ENCODE results near the gene AP1B1.
"Not testable (repeated sequence)": the region's sequence is repeated elsewhere in the genome, so short reads cannot be mapped to it uniquely, and the experiment has no call there.

Gene AP1B1

DNA sequence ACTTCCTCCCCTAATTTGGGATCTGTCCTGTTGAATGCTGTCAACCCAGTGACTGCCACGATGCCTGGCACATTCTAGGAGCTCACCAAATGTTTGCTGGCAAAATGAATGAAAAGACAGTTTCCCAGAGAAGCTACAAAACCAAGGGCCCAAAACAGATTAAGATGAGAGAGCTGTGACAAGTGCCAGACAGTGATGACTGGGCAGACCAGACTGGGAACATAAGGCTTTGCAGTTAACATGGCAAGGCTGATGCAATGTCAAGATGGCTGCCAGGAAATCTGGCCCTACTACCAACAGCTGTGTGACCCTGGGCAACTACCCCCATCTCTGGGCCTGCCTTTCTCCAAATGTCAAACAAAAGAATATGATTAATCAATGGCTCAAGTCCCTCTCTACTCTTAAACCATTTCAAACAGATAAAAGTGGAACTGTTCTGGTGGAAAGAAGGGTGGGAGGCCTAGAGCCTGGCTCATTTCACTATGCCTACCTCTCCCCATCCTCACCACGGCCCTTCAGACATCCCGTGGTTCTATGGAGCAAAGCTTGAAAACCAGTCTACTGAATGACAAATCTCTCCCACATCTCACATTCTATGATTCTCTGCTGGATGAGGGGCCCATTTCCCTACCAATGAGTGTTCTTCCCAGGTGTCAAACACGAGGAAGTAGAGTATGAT lies 12.8 kb downstream of the AP1B1 start:
- peak overlapping the region; percentile 93; the same call in 1 of the 2 replicates for H3K27ac ChIP-seq
- TF ChIP-seq ZFX (IDR thresholded peaks at IDR 0.05), result no peak
- TF ChIP-seq, protein P1, sequence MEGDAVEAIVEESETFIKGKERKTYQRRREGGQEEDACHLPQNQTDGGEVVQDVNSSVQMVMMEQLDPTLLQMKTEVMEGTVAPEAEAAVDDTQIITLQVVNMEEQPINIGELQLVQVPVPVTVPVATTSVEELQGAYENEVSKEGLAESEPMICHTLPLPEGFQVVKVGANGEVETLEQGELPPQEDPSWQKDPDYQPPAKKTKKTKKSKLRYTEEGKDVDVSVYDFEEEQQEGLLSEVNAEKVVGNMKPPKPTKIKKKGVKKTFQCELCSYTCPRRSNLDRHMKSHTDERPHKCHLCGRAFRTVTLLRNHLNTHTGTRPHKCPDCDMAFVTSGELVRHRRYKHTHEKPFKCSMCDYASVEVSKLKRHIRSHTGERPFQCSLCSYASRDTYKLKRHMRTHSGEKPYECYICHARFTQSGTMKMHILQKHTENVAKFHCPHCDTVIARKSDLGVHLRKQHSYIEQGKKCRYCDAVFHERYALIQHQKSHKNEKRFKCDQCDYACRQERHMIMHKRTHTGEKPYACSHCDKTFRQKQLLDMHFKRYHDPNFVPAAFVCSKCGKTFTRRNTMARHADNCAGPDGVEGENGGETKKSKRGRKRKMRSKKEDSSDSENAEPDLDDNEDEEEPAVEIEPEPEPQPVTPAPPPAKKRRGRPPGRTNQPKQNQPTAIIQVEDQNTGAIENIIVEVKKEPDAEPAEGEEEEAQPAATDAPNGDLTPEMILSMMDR (conservative IDR thresholded peaks at IDR 0.05), result no peak

DNA sequence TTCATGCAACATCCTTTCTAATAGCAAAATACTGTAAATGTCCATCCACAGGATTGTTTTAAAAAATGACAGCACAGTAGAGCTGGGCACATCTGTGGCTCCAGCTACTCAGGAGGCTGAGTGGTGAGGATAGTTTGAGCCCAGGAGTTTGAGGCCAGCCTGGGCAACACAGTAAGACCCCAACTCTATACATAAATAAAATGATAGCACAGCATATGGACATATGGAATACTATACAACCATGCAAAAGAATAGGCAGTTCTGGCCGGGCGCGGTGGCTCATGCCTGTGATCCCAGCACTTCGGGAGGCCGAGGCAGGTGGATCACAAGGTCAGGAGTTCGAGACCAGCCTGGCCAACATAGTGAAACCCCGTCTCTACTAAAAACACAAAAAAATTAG lies 13.6 kb downstream of the AP1B1 start:
- peak overlapping the region; percentile 93; the same call in 1 of the 2 replicates for H3K27ac ChIP-seq

DNA sequence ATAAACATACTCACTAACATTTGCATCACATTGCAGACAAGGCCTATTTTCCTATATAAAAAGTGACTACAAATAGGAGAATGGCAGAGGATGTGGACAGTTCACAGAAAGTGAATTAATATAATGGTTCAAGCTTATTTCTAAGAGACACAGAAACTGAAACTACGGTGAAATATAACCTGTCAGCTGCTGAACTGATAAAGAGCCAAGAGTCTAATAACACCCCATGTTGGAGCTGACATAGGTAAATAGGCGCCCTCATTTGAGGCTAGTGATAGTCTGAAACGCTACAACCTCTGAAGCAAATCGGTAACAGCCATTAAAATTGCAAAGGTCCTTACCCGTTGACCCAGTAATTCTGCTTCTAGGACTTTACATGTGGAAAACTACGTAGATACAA lies 14.0 kb downstream of the AP1B1 start:
- no peak overlapping the region for H3K27ac ChIP-seq
- TF ChIP-seq, protein P1 (conservative IDR thresholded peaks at IDR 0.05), result no peak
- TF ChIP-seq ZFX (IDR thresholded peaks at IDR 0.05), result no peak

DNA sequence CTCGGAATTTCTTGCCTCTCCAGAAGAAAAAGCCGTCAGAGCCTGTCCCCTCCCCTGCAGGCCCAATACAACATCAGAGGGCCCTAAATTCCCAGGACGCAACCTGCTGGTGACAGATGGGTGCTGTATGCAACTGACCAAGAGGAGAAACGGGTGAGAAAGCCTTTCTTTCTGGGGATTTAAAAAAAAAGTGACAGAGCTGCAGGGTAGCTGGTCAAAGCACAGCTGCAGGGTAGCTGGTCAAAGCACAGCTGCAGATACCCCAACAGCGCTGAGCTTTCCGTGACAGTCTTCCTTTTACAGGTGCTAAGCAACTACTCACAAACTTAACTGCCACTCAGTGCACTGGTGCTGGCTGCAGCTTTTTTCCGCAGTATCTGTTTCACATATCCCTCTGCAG lies 17.8 kb downstream of the AP1B1 start:
- TF ChIP-seq ZFX (IDR thresholded peaks at IDR 0.05), result no peak
- TF ChIP-seq, protein P1 (conservative IDR thresholded peaks at IDR 0.05), result no peak
- H3K27ac ChIP-seq, result no peak overlapping the region

DNA sequence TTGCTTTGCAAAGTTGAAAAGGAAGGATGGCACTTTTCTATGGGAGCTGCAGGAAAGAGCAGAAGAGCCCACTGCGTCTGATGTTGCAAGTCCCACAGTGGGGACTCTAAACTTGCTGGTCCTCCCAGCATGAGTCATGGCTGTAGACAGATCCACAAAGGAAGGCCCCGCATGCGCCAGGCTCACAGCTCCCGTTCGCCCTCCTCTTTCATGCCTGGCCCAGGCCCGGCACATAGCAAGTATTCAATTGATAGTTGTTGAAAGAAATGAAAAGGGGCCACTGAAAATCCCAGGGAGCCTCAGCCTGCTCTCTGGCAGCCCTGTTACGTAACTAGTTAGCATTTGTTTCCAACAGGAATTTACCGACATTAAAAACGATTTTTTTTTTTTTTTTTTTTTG lies 18.9 kb downstream of the AP1B1 start:
- TF ChIP-seq ZFX (IDR thresholded peaks at IDR 0.05), result no peak
- TF ChIP-seq, protein P1 (conservative IDR thresholded peaks at IDR 0.05), result no peak
- no peak overlapping the region for H3K27ac ChIP-seq

DNA sequence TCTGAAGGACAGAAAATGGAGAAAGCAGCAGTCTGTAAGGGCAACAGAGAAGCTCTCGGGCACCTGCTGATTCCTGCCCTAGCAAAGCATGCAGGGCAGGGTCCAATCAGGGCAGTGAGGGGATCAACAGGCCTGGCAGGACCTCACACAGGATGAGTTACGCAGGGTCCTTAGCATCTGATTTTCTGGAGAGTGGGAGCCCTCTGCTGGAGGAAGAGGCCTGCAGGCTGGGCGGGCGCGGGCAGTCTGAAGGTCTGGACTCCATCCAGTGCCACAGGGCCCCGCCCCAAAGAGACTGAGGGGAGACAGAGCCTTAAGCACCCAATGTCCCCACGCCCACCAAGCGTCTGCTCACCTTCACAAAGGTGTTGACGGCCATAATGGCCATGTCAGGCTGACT lies 28.9 kb downstream of the AP1B1 start:
- H3K27ac ChIP-seq, result peak overlapping the region; percentile 82
- TF ChIP-seq, protein P1 (conservative IDR thresholded peaks at IDR 0.05), result no peak
- TF ChIP-seq ZFX (IDR thresholded peaks at IDR 0.05), result no peak

DNA sequence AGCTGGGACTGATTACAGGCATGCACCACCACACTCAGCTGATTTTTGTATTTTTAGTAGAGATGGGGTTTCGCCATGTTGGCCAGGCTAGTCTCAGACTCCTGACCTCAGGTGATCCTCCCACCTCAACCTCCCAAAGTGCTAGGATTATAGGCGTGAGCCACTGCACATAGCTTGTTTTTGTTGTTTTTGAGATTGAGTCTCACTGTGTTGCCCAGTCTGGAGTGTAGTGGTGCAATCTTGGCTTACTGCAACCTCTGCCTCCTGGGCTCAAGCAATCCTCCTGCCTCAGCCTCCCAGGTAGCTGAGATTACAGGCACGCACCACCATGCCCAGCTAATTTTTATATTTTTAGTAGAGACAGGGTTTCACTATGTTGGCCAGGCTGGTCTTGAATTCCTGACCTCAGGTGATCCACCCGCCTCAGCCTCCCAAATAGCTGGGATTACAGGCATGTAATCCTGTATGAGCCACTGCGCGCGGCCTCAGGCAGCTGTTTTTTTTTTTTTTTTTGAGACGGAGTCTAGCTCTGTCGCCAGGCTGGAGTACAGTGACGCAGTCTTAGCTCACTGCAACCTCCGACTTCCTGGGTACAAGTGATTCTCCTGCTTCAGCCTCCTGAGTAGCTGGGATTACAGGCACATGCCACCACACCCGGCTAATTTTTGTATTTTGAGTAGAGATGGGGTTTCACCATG lies 31.0 kb downstream of the AP1B1 start:
- not testable (repeated sequence) for H3K27ac ChIP-seq

DNA sequence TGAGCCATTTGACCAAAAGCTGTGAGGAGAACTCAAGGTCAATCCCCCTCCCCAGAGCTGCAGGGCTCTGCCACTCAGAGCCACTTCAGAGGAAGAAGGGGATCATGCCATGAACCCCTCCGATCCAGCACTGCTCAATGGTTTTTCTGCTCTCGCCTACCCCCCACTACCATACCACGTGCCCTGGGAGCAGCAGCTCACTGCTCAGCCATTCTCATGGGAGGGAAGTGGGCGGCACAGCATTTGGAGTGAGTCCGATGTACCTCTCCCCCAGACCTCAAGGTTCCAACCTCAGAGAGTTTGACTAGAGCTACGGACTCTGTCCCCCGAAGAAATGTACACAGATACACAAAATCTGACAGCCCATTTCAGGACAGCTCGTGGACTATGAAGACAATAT lies 34.5 kb downstream of the AP1B1 start:
- H3K27ac ChIP-seq, result no peak overlapping the region
- no peak for TF ChIP-seq ZFX (IDR thresholded peaks at IDR 0.05)
- TF ChIP-seq, protein P1 (conservative IDR thresholded peaks at IDR 0.05), result no peak
